Fibroblast of skin of left quadriceps (primary cell): ENCODE measurements around the gene ARPC5L.
A peak's percentile ranks its signal among the peaks of the same experiment; 100 is the strongest.

ENCODE experiments used
- DNase-seq, 2 experiments: peaks; one replicate each; pipeline ENCODE4 v3.0.0-alpha.2; 2013; ENCODE audit warnings: low read depth in 2 of 2

The ARPC5L gene

DNA sequence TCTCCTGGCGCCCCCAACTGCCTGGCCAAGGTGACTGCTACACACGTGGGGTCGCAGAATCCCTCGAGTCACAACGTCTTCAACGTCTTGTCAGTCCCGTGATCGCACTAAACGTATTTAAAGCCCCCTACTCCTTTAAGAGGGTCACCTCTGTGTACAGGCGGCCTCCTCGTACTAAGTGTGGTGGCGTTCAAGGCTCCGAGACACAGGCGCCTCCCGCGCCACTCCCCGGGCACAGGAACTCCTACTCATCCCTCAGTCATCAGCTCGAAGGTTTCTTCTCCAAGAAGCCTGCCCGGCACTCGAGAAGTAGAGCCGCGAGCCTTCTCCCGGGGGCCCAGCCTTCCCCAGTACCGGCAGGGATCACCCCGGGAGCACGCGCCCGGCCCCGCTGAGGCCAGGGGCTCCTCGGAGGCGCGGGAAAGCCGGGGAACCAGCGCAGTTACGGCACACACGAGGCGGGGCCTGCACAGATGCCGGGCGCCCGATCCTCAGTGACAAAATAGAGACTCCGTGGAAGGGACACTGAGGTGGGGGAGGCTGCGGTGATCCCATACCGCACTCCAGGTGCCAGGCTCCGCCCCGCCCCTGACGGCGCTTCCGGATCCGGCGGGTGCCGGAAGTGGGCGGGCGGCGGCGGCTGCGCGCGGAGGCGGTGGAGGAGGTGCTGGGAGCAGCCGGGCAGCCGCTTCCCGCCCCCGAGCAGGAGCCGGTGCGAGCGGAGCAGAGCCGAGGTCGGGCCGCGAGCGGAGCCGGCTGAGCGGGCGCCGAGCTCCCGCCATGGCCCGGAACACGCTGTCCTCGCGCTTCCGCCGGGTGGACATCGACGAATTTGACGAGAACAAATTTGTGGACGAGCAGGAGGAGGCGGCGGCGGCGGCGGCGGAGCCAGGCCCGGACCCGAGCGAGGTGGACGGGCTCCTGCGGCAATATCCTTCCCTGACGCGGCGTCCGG lies 6.9 kb downstream of the ARPC5L start:
- peak; percentile 42 to 45 for DNase-seq

GRCh38 chr9:124869466-124869985 lies 7.6 kb downstream of the ARPC5L start:
- no peak for DNase-seq

DNA sequence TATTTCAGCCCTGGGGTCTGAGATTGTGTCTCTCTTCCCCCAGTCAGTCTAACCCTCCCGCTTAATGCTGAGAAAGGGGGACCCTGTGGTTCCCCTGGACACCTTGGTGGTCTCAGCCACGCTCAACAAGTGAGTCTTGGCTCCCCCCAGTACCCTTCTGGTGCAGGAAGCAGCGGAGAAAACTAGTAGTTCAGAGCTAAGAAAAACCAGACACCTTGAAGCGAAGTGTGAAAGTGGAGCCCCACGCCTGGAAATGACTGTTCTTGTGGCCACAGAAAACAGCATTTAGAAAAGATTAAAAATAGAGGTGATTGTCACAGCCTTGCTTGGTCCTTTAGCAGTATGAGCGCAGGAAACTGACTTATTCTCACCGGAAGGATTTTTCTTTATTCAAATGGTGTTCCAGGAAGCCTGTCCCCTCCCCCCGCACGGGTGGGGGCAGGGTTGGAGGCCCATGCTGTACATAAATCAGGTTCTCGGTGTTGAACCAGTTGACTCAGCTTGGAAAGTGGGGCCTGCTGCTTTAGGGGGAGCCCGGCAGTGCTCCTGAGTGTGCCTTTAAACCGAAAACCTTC lies 8.1 kb downstream of the ARPC5L start:
- DNase-seq: no peak

DNA sequence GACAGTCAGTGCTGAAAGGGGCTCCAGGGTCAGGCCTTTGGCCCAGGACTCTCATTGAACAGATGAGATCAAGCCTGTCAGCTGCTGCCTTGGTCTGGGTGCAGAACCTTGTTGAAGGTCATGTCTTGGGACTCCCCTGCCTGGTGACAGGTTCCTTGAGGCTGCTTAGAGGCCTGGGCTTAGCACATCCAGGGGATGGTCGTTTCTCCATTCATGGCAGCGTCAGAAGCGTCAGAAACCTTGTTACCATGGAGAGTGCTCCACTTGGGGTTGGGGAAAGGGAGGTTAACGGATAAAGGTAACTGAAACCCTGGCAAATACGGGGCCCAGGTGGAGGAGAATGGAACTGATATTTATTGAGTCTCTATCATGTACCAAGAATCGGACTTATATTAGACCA lies 8.8 kb downstream of the ARPC5L start:
- DNase-seq: no peak

- no peak for DNase-seq
Observed at GRCh38 chr9:124871156-124871561, 9.2 kb downstream of the ARPC5L start.

DNA sequence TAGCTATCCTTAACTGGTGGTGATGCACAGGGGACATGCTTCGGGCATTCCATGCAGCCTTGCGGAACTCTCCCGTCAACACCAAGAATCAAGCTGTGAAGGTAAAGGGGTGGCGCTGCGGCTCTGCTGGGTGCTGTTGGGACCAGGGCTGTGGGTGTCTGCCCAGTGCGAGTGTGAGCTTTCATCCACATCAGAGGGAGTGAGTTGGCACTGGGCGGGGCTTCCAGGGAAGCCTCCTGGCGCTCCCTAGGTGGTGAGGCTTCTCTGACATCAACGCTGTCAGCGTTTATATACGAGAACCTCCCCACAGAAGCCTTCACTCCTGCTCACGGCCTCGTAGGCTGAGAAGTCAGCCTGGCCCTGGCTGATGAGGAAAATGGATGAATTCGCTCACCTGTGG lies 11.7 kb downstream of the ARPC5L start:
- no peak for DNase-seq

DNA sequence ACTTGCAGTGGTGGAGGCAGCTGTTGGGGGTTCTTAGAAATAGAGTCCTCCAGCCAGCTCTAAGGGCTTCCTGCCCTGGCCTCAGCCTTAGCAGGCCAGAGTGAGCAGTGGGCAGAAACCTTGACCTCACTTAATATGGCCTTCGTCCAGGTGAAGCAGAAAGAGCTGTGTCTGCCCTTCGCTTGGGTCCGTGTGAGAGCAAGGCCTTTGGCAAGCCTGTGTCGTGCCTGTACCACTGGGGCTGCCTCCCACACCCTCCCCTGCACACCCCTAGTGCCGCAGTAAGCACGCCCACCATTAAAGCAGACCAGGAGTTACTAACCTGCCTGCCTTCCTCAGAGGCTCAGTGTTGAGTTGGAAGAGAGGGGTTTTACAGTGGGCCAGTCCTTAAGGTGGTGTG lies 13.6 kb downstream of the ARPC5L start:
- no peak for DNase-seq

GRCh38 chr9:124877021-124877782 lies 15.3 kb downstream of the ARPC5L start:
- no peak for DNase-seq

DNA sequence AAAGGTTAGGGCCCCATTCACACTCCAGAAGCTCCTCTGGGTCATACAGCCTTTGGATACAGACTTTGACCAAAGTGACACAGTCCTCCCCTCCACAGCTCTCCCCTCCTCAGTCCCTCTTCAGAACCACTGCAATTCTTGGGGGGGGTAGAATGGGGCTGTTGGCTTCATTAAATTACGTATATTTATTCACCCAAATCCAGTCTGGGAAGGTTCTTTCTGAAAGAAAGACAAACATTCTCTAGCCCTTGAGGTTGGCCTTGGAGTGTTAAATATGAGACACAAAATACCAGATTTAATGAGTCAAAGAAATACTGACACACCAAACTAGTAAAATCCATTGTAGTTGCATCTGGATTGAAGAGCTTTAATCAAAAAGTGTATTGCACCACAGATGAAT lies 16.1 kb downstream of the ARPC5L start:
- no peak for DNase-seq

GRCh38 chr9:124878518-124878917 lies 16.6 kb downstream of the ARPC5L start:
- DNase-seq: no peak

DNA sequence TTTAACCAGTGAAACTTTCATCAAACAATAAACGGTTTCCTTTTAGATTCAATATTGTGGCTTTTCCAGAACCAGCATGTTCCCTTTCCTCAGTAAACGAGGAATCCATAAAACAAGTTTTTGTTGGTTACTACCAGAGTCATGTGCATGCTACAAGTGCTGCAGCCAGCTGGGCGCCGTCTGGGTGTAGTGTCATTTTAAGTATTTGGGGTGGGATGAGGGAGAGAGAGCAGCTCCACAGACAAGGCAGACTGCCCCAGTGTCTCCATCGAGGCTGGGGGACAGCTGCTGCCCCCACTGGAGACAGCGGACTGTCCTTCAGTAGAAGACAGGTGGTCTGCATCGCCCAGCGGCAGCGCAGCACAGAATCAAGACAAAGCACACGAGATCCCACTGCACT lies 17.3 kb downstream of the ARPC5L start:
- DNase-seq: no peak

GRCh38 chr9:124880501-124880900 lies 18.6 kb downstream of the ARPC5L start:
- DNase-seq: no peak

- DNase-seq: no peak
Observed at GRCh38 chr9:124881138-124881743, 19.3 kb downstream of the ARPC5L start.

GRCh38 chr9:124882231-124882630 lies 20.3 kb downstream of the ARPC5L start:
- DNase-seq: no peak

- DNase-seq: no peak
Observed at GRCh38 chr9:124884376-124884775, 22.4 kb downstream of the ARPC5L start.

DNA sequence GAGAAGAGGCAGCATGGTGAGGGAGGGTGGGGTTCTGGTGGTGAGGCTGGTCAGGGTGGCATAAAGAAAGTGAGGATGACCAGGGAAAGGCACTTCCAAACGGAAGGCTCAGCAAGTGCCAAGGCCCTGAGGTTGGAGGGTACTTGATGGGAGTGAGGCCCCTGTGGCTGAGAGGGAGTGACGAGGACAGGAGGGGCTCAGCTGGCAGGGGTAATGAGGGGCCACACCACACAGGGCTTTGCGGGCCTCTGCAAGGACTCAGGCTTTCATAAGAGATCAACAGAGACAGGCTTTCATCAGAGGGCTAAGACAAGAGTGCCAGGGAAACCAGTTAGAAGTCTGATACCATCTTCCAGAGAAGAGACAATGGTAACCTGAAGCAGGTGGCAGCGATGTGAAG lies 23.6 kb downstream of the ARPC5L start:
- DNase-seq: no peak

DNA sequence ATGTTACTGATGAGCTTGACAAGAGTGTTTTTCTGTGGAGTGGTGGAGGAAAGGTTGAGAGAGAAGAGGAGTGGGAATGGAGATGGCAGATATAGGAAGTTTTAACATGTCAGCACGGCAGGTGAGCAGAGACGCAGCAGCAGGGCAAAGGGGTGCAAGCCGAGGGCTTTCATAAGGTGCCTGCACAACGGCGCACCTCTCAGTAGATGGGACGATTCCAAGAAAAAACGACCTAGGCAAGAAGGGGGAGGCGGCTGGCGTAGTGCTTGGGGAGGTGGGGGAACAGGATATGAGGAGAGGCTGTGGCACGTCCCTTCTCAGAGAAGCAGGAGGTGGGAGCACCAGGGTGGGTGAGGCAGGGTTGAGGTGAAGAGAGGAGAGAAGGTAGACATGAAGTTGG lies 24.5 kb downstream of the ARPC5L start:
- no peak for DNase-seq

- DNase-seq: no peak
Observed at GRCh38 chr9:124886866-124887492, 25.0 kb downstream of the ARPC5L start.

- DNase-seq: no peak
Observed at GRCh38 chr9:124887832-124888231, 25.9 kb downstream of the ARPC5L start.

- no peak for DNase-seq
Observed at GRCh38 chr9:124889006-124889405, 27.1 kb downstream of the ARPC5L start.

GRCh38 chr9:124890179-124890578 lies 28.2 kb downstream of the ARPC5L start:
- DNase-seq: no peak
